ENCODE data around the gene GCNT4.

Gene GCNT4

DNA sequence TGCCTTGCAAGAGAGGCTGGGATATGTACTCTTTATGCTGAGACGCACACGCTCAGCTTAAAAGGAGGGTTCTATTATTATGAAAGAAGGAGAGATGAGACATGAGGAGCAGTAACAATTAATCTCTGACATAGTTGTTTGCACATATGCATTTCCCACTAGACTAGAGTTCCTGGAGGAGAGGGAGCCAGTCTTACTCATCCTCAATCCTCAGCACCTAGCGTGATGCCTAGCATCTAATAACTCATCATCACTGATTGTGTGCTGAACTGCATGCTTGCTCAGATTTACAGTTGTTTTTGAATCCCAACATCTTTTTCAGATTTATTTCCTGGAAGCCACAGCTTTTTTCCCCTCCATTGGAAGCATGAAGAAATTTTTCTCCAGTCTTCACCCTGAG is 35.5 kb downstream of the GCNT4 start:
- DNase-seq (ENCODE audit: low read depth in 2 of 2): no peak

DNA sequence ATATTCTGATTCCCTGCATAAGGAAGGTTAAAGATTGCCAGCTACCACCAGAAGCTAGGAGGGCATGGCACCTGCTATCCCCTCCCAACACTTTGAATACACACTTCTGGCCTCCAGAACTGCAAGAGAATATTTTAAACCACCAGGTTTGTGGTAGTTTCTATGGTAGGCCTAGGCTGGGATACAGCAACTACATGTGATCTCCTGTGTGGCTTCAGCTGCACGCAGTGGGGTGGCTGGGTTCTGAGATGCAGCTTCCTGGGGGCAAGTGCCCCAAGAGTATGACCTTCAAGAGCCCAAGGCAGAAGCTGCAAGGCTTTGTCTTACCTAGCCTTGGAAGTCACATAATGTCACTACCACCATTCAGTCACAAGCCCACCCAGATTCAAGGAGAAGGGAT is 39.6 kb downstream of the GCNT4 start:
- no peak for DNase-seq (ENCODE audit: low read depth in 2 of 2)

DNA sequence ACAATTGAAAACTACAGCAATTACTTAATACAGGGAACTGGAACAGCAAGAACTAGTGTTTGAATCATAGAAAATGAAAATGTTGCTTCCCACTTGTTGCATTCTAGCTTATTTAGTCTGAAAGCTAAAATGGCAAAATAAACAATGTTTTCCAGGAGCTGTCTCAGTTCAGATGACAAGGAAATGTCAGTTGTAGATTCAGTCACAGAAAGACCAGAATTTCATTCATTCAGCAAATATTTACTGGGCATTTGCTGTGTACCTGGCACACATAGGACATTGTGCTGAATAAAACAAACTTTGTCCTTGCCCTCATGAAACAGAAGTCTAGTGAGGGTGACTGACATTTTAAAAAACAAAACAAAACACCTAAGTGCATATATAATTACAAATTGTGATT is 41.5 kb downstream of the GCNT4 start:
- DNase-seq (ENCODE audit: low read depth in 2 of 2): no peak

DNA sequence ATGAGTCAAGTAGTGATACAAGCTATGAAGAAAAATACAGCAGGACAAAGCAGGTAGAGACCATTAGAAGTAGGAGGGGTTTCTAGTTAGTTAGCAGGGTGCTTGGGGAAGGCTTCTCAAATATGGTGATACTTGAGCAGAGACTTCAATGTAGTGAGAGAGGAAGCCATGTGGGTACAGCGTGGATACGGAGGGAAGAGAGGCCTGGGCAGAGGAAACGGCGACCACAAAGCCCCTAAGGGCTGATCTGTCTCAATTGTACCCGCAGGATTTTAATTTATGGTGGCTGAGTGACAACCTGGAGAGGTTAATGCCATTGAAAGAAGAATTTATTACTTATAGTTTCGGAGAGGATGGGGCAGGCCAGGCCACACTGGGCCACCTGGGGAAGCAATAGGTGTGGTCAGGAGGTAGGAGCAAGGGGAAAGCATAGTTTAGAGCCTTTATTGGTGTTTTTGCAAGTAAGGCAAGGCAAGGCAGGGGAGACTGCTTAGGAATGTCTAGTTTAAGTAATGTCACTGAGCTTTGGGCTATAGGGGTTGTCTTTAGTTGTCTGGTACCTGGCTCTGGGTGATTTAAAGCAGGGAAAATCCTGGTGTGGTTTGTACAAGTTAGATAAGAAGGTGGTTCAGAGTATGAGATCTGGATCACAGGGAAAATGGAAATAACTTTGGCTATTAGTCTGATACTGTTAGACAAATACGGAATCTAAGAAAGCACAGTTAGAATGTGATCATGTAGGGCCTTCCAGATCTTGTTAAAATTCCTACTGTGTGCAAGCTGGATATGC is 42.6 kb downstream of the GCNT4 start:
- no peak for DNase-seq (ENCODE audit: low read depth in 2 of 2)

DNA sequence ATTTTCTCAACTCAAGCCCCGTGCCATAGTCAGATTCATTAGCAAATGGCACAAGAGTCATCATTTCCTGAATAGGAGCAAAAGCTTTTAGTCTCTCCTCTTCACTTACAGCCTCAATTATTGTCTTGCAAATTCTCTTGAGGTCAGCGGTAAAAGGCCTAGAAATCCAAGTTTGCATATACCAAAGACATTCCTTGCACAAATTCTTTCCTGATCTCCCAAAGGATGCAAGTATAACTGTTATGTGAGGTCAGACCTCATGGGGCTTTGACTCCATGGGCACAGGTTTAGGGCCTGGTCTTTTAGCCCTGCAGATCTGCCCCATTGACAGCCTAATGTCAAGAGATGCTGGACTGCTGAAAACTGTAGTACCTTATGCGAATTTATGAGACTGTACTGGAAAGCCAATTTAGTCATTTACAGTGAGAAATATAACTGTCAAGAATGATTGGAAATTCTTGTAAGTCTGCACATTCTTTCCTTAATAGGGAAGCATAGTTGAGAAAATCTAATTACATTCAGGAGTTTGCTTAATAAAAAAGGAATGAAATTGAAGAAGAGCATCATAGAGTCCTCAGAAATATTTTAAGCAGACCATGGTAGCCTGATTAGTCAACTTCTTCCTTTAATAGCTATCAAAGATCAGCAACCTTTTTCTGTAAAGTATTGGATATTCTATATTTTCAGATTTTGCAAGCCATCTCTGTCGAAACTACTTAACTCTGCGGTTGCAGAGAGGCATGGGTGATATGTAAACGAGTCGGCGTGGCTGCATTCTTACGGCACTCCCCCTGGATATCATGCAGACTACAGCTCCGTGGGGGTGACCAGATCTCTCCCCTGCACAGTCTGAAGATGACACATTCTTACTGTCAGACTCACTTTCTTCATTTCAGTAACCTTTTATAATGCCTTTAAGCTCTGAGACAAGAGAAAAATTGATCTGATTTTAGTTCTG is 45.2 kb downstream of the GCNT4 start:
- no peak for DNase-seq (ENCODE audit: low read depth in 2 of 2)

DNA sequence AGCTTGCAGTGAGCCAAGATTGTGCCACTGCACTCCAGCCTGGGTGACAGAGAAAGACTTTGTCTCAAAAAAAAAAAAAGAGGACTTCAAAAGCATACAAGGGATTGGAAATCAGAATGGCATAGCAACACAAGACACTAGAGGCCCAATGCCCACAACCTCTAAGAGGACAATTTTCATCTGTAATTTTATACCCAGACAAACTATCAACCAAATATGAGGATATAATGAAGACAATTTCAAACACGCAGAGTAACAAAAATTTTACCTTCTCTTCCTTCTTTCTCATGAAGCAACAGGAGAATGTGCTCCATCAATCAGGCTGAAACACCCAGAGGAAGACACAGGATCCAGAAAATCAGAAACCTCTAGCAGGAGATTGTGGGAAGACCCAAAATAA is 46.8 kb downstream of the GCNT4 start:
- DNase-seq (ENCODE audit: low read depth in 2 of 2): no peak

All from stimulated activated CD8-positive, alpha-beta memory T cell treated with anti-CD3 and anti-CD28 coated beads, Interleukin-15, amount 100 ng/mL, for 4 hours (primary cell).